H9 (cell line): ENCODE data around the gene ZC3H12D. TPM values are rescaled to one million over a fixed set of nuclear protein-coding genes. Genes with fewer than 3 reads are reported as not detected.

Source experiments
- DNase-seq: peaks from one replicate; pipeline ENCODE4 v3.0.0-alpha.2; 2017
- H2AFZ ChIP-seq: one replicate; pipeline ENCODE4 v1.6.1; 2013; ENCODE audit warnings: mild to moderate bottlenecking, low read length, control low read depth, moderate library complexity
- H2AK5ac ChIP-seq: 2 replicates; pipeline ENCODE4 v1.6.1; 2013; ENCODE audit warnings: low read length, control low read depth, mixed read lengths; ENCODE audit not compliant: insufficient read length
- H2BK120ac ChIP-seq: one replicate; pipeline ENCODE4 v1.6.1; 2013; ENCODE audit warnings: low read depth, mild to moderate bottlenecking, low read length, control low read depth, inconsistent platforms; ENCODE audit not compliant: poor library complexity, severe bottlenecking
- H2BK12ac ChIP-seq: 2 replicates; pipeline ENCODE4 v1.6.1; 2013; ENCODE audit warnings: low read length, control low read depth, mixed read lengths, low read depth; ENCODE audit not compliant: insufficient read length
- H2BK15ac ChIP-seq: 2 replicates; pipeline ENCODE4 v1.6.1; 2013; ENCODE audit warnings: low read depth, low read length, control low read depth
- H2BK20ac ChIP-seq: one replicate; pipeline ENCODE4 v1.6.1; 2013; ENCODE audit warnings: low read depth, mild to moderate bottlenecking, low read length, control low read depth, inconsistent platforms; ENCODE audit not compliant: poor library complexity, severe bottlenecking
- H2BK5ac ChIP-seq: 2 replicates; pipeline ENCODE4 v1.6.1; 2013; ENCODE audit warnings: low read length, control low read depth, mixed read lengths; ENCODE audit not compliant: insufficient read length
- H3K14ac ChIP-seq: 2 replicates; pipeline ENCODE4 v1.6.1; 2013; ENCODE audit warnings: low read length, control low read depth; ENCODE audit not compliant: insufficient read depth
- H3K18ac ChIP-seq: 2 replicates; pipeline ENCODE4 v1.6.1; 2013; ENCODE audit warnings: low read depth, mild to moderate bottlenecking, mixed read lengths, low read length, control low read depth; ENCODE audit not compliant: insufficient read length
- H3K23ac ChIP-seq: 2 replicates; pipeline ENCODE4 v1.6.1; 2013; ENCODE audit warnings: low read length, control low read depth, mixed read lengths, low read depth; ENCODE audit not compliant: insufficient read length
- H3K23me2 ChIP-seq: 2 replicates; pipeline ENCODE4 v1.6.1; 2013; ENCODE audit warnings: low read depth, mild to moderate bottlenecking, mixed read lengths, low read length, control low read depth; ENCODE audit not compliant: insufficient read length, poor library complexity, severe bottlenecking
- H3K27ac ChIP-seq: 2 replicates; pipeline ENCODE4 v1.5.1; 2013; ENCODE audit warnings: low read length, control low read depth, mixed read lengths, low read depth; ENCODE audit not compliant: insufficient read length
- H3K27me3 ChIP-seq: 2 replicates; pipeline ENCODE4 v1.6.1; 2013; ENCODE audit warnings: low read length, control low read depth, inconsistent platforms; ENCODE audit not compliant: insufficient read depth
- H3K4ac ChIP-seq: 2 replicates; pipeline ENCODE4 v1.6.1; 2013; ENCODE audit warnings: low read depth, mild to moderate bottlenecking, control low read depth, inconsistent platforms, low read length, moderate library complexity
- H3K4me1 ChIP-seq: 2 replicates; pipeline ENCODE4 v1.6.1; 2013; ENCODE audit warnings: low read length, control low read depth, inconsistent platforms; ENCODE audit not compliant: insufficient read depth
- H3K4me2 ChIP-seq: 2 replicates; pipeline ENCODE4 v1.6.1; 2013; ENCODE audit warnings: low read length, control low read depth, mixed read lengths; ENCODE audit not compliant: insufficient read length, insufficient read depth
- H3K56ac ChIP-seq: 2 replicates; pipeline ENCODE4 v1.6.1; 2013; ENCODE audit warnings: low read depth, mild to moderate bottlenecking, mixed read lengths, low read length, control low read depth; ENCODE audit not compliant: insufficient read length
- H3K79me1 ChIP-seq: 2 replicates; pipeline ENCODE4 v1.6.1; 2013; ENCODE audit warnings: low read depth, mild to moderate bottlenecking, moderate library complexity, low read length, control low read depth, inconsistent platforms; ENCODE audit not compliant: insufficient read depth, poor library complexity, severe bottlenecking
- H3K79me2 ChIP-seq: 2 replicates; pipeline ENCODE4 v1.6.1; 2013; ENCODE audit warnings: low read length, control low read depth, inconsistent platforms; ENCODE audit not compliant: insufficient read depth
- H3K9ac ChIP-seq: 2 replicates; pipeline ENCODE4 v1.6.1; 2013; ENCODE audit warnings: low read length, control low read depth, mixed read lengths; ENCODE audit not compliant: insufficient read length; ENCODE audit errors: extremely low read depth
- H3K9me3 ChIP-seq: one replicate; pipeline ENCODE4 v1.6.1; 2013; ENCODE audit warnings: low read depth, low read length, inconsistent platforms; ENCODE audit not compliant: control insufficient read depth
- H3T11ph ChIP-seq: one replicate; pipeline ENCODE4 v1.6.1; 2013; ENCODE audit warnings: mild to moderate bottlenecking, low read length, control low read depth, inconsistent platforms
- H4K20me1 ChIP-seq: one replicate; pipeline ENCODE4 v1.6.1; 2013; ENCODE audit not compliant: control insufficient read depth, insufficient read length, insufficient read depth
- H4K5ac ChIP-seq: 2 replicates; pipeline ENCODE4 v1.6.1; 2013; ENCODE audit warnings: low read depth, mild to moderate bottlenecking, mixed read lengths, low read length, control low read depth; ENCODE audit not compliant: insufficient read length
- H4K8ac ChIP-seq: replicated peaks from 2 replicates; pipeline ENCODE4 v1.6.1; 2013; ENCODE audit warnings: low read length, control low read depth, mixed read lengths, low read depth; ENCODE audit not compliant: insufficient read length
- H4K91ac ChIP-seq: 2 replicates; pipeline ENCODE4 v1.6.1; 2013; ENCODE audit warnings: low read depth, mild to moderate bottlenecking, moderate library complexity, mixed read lengths, low read length, control low read depth; ENCODE audit not compliant: insufficient read length
- H3K27ac Mint-ChIP-seq, 3 experiments: 2 replicates in 2 of 3; 3 replicates in 1 of 3; pipeline ENCODE4 v1.8.0; 2020 to 2021; ENCODE audit warnings: mixed read lengths in 3 of 3, mild to moderate bottlenecking in 1 of 3, moderate library complexity in 1 of 3
- H3K27me3 Mint-ChIP-seq: 2 replicates; pipeline ENCODE4 v1.8.0; 2021; ENCODE audit warnings: low read depth, mild to moderate bottlenecking, moderate library complexity, mixed read lengths
- H3K36me3 Mint-ChIP-seq, 3 experiments: 2 replicates in 2 of 3; 3 replicates in 1 of 3; pipeline ENCODE4 v1.8.0; 2020 to 2021; ENCODE audit warnings: low read depth in 3 of 3, mixed read lengths in 3 of 3; ENCODE audit not compliant: insufficient read depth in 1 of 3
- H3K4me1 Mint-ChIP-seq, 2 experiments: 2 replicates each; pipeline ENCODE4 v1.8.0; 2020; ENCODE audit warnings: mixed read lengths in 2 of 2
- H3K4me3 Mint-ChIP-seq, 2 experiments: 2 replicates in 1 of 2; 3 replicates in 1 of 2; pipeline ENCODE4 v1.8.0; 2020 to 2021; ENCODE audit warnings: mild to moderate bottlenecking in 2 of 2, mixed read lengths in 2 of 2, moderate library complexity in 1 of 2
- H3K9me3 Mint-ChIP-seq, 2 experiments: 2 replicates in 1 of 2; 3 replicates in 1 of 2; pipeline ENCODE4 v1.8.0; 2020; ENCODE audit warnings: mild to moderate bottlenecking in 2 of 2, mixed read lengths in 2 of 2, moderate library complexity in 1 of 2
- WGBS: extraction: QIAGEN DNeasy Blood & Tissue Kit; methylation state at CpG from one replicate; pipeline ENCODE4 v1.1.7; 2013; ENCODE audit warnings: missing lambda C conversion rate, low lambda C conversion rate, mixed read lengths; ENCODE audit not compliant: insufficient read length; ENCODE audit errors: extremely low coverage; 5-methylcytosine and 5-hydroxymethylcytosine counted together
- total RNA-seq: library from RNA; stranded (reverse); gene quantifications from 2 replicates; pipeline ENCODE4 v1.2.1, GENCODE V29; 2021
- TF ChIP-seq, protein P1 (sequence below): fragments of 200-600 bp; sonication (generic); conservative IDR thresholded peaks from 3 replicates; pipeline ENCODE4 v1.8.0; 2021; ENCODE audit warnings: antibody characterized with exemption, mild to moderate bottlenecking

The ZC3H12D gene
- total RNA-seq, 1 experiment from 2014 or later = 0.07 TPM

GRCh38 chr6:149492798-149493343, 8.1 kb upstream of the ZC3H12D start:
- Histone ChIP-seq H3K4me2 (no peak overlapping the region), H3K23me2 (no peaks in the 10 kb centered on the region), H2BK15ac (no peak overlapping the region), H3K4ac (no peak overlapping the region), H3K56ac (no peak overlapping the region), H2BK12ac (no peak overlapping the region), H4K8ac (no peak overlapping the region), H3K4me1 (no peaks in the 10 kb centered on the region), H3K9me3 (no peaks in the 10 kb centered on the region), H3K18ac (no peak overlapping the region), H3K9ac (no peak overlapping the region), H4K5ac (no peak overlapping the region), H4K91ac (no peak overlapping the region), H4K20me1 (no peaks in the 10 kb centered on the region), H3K27ac (no peak overlapping the region), H3K79me1 (no peaks in the 10 kb centered on the region), H3K14ac (no peak overlapping the region), H3K27me3 (no peaks in the 10 kb centered on the region), H2AK5ac (no peak overlapping the region), H2AFZ (no peak overlapping the region), H2BK5ac (no peak overlapping the region), H3K23ac (no peak overlapping the region), H2BK20ac (no peak overlapping the region), H3T11ph (no peak overlapping the region), H3K79me2 (no peaks in the 10 kb centered on the region), H2BK120ac (no peak overlapping the region)
- no CpG with 5 or more reads among the region's 4 CpGs for WGBS
- no peak overlapping the region; a peak in 1 of 7 replicates for H3K27ac Mint-ChIP-seq
- H3K27me3 Mint-ChIP-seq = no peaks in the 10 kb centered on the region
- DNase-seq = no peak
- H3K36me3 Mint-ChIP-seq = no peaks in the 10 kb centered on the region
- H3K4me1 Mint-ChIP-seq = 0 out of 4 replicates have a peak, but pooled peaks cover 0 to 4% of the 10 kb centered on the region in 2 experiments
- H3K4me3 Mint-ChIP-seq = no peak overlapping the region
- TF ChIP-seq, protein P1, sequence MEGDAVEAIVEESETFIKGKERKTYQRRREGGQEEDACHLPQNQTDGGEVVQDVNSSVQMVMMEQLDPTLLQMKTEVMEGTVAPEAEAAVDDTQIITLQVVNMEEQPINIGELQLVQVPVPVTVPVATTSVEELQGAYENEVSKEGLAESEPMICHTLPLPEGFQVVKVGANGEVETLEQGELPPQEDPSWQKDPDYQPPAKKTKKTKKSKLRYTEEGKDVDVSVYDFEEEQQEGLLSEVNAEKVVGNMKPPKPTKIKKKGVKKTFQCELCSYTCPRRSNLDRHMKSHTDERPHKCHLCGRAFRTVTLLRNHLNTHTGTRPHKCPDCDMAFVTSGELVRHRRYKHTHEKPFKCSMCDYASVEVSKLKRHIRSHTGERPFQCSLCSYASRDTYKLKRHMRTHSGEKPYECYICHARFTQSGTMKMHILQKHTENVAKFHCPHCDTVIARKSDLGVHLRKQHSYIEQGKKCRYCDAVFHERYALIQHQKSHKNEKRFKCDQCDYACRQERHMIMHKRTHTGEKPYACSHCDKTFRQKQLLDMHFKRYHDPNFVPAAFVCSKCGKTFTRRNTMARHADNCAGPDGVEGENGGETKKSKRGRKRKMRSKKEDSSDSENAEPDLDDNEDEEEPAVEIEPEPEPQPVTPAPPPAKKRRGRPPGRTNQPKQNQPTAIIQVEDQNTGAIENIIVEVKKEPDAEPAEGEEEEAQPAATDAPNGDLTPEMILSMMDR = no peak
- H3K9me3 Mint-ChIP-seq = no peaks in the 10 kb centered on the region
